NT2/D1 (cell line): Measurements from ENCODE around the gene GTF2B.

ENCODE experiments used
- SUZ12 ChIP-seq: IDR thresholded peaks from 2 replicates; pipeline ENCODE4 v1.6.1; 2011; ENCODE audit not compliant: insufficient read length, insufficient read depth; ENCODE audit errors: extremely low read depth
- YY1 ChIP-seq: IDR thresholded peaks from 2 replicates; pipeline ENCODE4 v1.6.1; 2011; ENCODE audit not compliant: insufficient read length, insufficient read depth
- ZNF274 ChIP-seq: IDR thresholded peaks from 2 replicates; pipeline ENCODE4 v1.6.1; 2011; ENCODE audit warnings: mild to moderate bottlenecking, low read depth, low read length

DNA sequence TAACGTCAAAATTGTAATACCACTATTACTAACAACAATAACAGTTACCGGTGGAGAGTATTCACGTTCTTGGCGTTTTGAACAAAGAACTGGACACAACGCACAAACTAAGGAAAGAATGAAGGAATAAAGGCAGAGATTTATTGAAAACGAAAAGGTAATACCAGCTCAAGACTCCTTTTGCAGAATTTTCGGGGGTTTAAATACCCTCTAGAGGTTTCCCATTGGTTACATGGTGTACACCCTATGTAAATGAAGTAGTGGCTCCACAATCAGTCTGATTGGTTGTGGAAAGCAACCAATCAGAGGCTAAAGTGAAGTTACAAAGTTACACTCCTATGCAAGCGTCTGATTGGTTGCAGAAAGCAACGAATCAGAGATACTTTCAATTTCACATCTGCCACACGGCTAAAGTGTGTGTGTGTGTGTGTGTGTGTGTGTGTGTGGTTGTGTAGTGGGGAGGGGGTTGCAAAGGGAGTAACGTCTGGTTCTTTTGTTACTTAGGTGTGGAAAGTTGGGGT, 1.1 kb upstream of the GTF2B start:
- TF ChIP-seq SUZ12: no peak
- no peak for TF ChIP-seq ZNF274
- TF ChIP-seq YY1: no peak
